Activated T-cell treated with anti-CD3 and anti-CD28 coated beads, Interleukin-2, amount 50 U/mL, for 72 hours (primary cell): ENCODE measurements around the gene RNF26. TPM values are rescaled to one million over a fixed set of nuclear protein-coding genes. Genes with fewer than 3 reads are reported as not detected.

Experiments used
- ATAC-seq, 2 donors: fragments of 150-1000 bp; cut with Tn5 transposase; replicated peaks in 1 of 2; 2 replicates each; pipeline ENCODE4 v1.10.0; 2021; ENCODE audit warnings: moderate library complexity in 2 of 2, mild to moderate bottlenecking in 1 of 2
- DNase-seq, 2 donors: peaks; one replicate each; pipeline ENCODE4 v3.0.0; 2021 to 2022; ENCODE audit warnings: mixed read lengths in 1 of 2
- H3K27ac Mint-ChIP-seq: one replicate; pipeline ENCODE4 v1.8.0; 2022; ENCODE audit warnings: mild to moderate bottlenecking, moderate library complexity, mixed read lengths
- H3K27me3 Mint-ChIP-seq: one replicate; pipeline ENCODE4 v1.8.0; 2022; ENCODE audit warnings: low read depth, mixed read lengths
- H3K36me3 Mint-ChIP-seq, 2 donors: one replicate each; pipeline ENCODE4 v1.8.0; 2022; ENCODE audit warnings: mixed read lengths in 2 of 2, mild to moderate bottlenecking in 1 of 2; ENCODE audit not compliant: insufficient read depth in 2 of 2
- H3K4me1 Mint-ChIP-seq: one replicate; pipeline ENCODE4 v1.8.0; 2022; ENCODE audit warnings: low read depth, mixed read lengths
- H3K4me3 Mint-ChIP-seq, 2 donors: one replicate each; pipeline ENCODE4 v1.8.0; 2022; ENCODE audit warnings: mild to moderate bottlenecking in 2 of 2, mixed read lengths in 2 of 2, moderate library complexity in 2 of 2
- H3K9me3 Mint-ChIP-seq, 2 donors: one replicate each; pipeline ENCODE4 v1.8.0; 2022; ENCODE audit warnings: mixed read lengths in 2 of 2
- total RNA-seq, 2 donors: library from RNA; stranded (reverse); gene quantifications; one replicate each; pipeline ENCODE4 v1.2.3, GENCODE V29; 2022

Gene RNF26
- total RNA-seq, 2 donors from 2014 or later = 32.5 to 38.9 TPM

- Mint-ChIP-seq H3K4me3 (peak overlapping the region; percentile 96 to 99), H3K27me3 (peaks cover 17% of the 10 kb centered on the region), H3K4me1 (peaks cover 64% of the 10 kb centered on the region), H3K9me3 (no peaks in the 10 kb centered on the region), H3K36me3 (peaks cover 2 to 8% of the 10 kb centered on the region in 2 donors), H3K27ac (peak overlapping the region; percentile 99)
- DNase-seq = no peak
- ATAC-seq = no peak
Measured at GRCh38 chr11:119335091-119335654, 846 bp downstream of the RNF26 start.

- Mint-ChIP-seq H3K36me3 (peaks cover 2 to 8% of the 10 kb centered on the region in 2 donors), H3K27ac (peak overlapping the region; percentile 99), H3K27me3 (peaks cover 15% of the 10 kb centered on the region), H3K9me3 (no peaks in the 10 kb centered on the region), H3K4me3 (peak overlapping the region; percentile 96 to 99), H3K4me1 (peaks cover 65% of the 10 kb centered on the region)
- ATAC-seq = no peak
- no peak for DNase-seq
Measured at GRCh38 chr11:119335655-119336543, 1.6 kb downstream of the RNF26 start.

GRCh38 chr11:119336744-119337469 lies 2.6 kb downstream of the RNF26 start:
- Mint-ChIP-seq H3K9me3 (no peaks in the 10 kb centered on the region), H3K4me1 (peaks cover 71% of the 10 kb centered on the region), H3K27ac (no peak overlapping the region), H3K36me3 (peaks cover 2 to 8% of the 10 kb centered on the region in 2 donors), H3K4me3 (peak overlapping the region; percentile 58 to 66), H3K27me3 (peaks cover 19% of the 10 kb centered on the region)
- ATAC-seq (no peak), DNase-seq (no peak)

GRCh38 chr11:119337581-119338317 lies 3.4 kb downstream of the RNF26 start:
- peaks cover 25% of the 10 kb centered on the region for H3K27me3 Mint-ChIP-seq
- peaks cover 2 to 8% of the 10 kb centered on the region in 2 donors for H3K36me3 Mint-ChIP-seq
- H3K4me1 Mint-ChIP-seq = peaks cover 68% of the 10 kb centered on the region
- H3K27ac Mint-ChIP-seq = no peak overlapping the region
- DNase-seq (no peak), ATAC-seq (no peak)
- H3K9me3 Mint-ChIP-seq = no peaks in the 10 kb centered on the region
- no peak overlapping the region for H3K4me3 Mint-ChIP-seq

- DNase-seq (peak; percentile 73 to 78), ATAC-seq (peak; percentile 29 to 42)
- Mint-ChIP-seq H3K27ac (no peak overlapping the region), H3K36me3 (peaks cover 2 to 8% of the 10 kb centered on the region in 2 donors), H3K9me3 (no peaks in the 10 kb centered on the region), H3K4me1 (peaks cover 61% of the 10 kb centered on the region), H3K27me3 (peaks cover 31% of the 10 kb centered on the region), H3K4me3 (peak overlapping the region; percentile 50 to 53)
Measured at GRCh38 chr11:119338318-119338890, 4.1 kb downstream of the RNF26 start.

- DNase-seq = no peak
- no peak for ATAC-seq
- H3K9me3 Mint-ChIP-seq = no peaks in the 10 kb centered on the region
- H3K36me3 Mint-ChIP-seq = peaks cover 2 to 8% of the 10 kb centered on the region in 2 donors
- no peak overlapping the region for H3K27ac Mint-ChIP-seq
- peak overlapping the region; percentile 71 to 75 for H3K4me3 Mint-ChIP-seq
- peaks cover 55% of the 10 kb centered on the region for H3K4me1 Mint-ChIP-seq
- H3K27me3 Mint-ChIP-seq = peaks cover 34% of the 10 kb centered on the region
Measured at GRCh38 chr11:119338965-119339588, 4.8 kb downstream of the RNF26 start.

GRCh38 chr11:119339589-119340334 lies 5.4 kb downstream of the RNF26 start:
- peak overlapping the region; percentile 71 to 75 for H3K4me3 Mint-ChIP-seq
- peaks cover 2 to 7% of the 10 kb centered on the region in 2 donors for H3K36me3 Mint-ChIP-seq
- H3K4me1 Mint-ChIP-seq = peaks cover 54% of the 10 kb centered on the region
- ATAC-seq (peak; percentile 52 to 53), DNase-seq (peak; percentile 63 to 67)
- no peak overlapping the region for H3K27ac Mint-ChIP-seq
- no peaks in the 10 kb centered on the region for H3K9me3 Mint-ChIP-seq
- peaks cover 34% of the 10 kb centered on the region for H3K27me3 Mint-ChIP-seq

- peak within 1 kb of the TSS; percentile 27 to 36 for H3K4me3 Mint-ChIP-seq
- H3K27me3 Mint-ChIP-seq = peaks cover 34% of the 10 kb centered on the region
- H3K9me3 Mint-ChIP-seq = no peaks in the 10 kb centered on the region
- peaks cover 46% of the 10 kb centered on the region for H3K4me1 Mint-ChIP-seq
- peak in 1 of 2 donors; percentile 16 for ATAC-seq
- no peak for DNase-seq
- peaks cover 2 to 4% of the 10 kb centered on the region in 2 donors for H3K36me3 Mint-ChIP-seq
- no peak within 1 kb of the TSS for H3K27ac Mint-ChIP-seq
Measured at GRCh38 chr11:119340335-119341221, 6.3 kb downstream of the RNF26 start, which contains the start of gene C1QTNF5. TSS of gene C1QTNF5 (minus strand) at chr11:119340883. CDS start at chr11:119340397, 486 bp downstream.

- no peak for ATAC-seq
- no peak overlapping the region for H3K27ac Mint-ChIP-seq
- peaks cover 34% of the 10 kb centered on the region for H3K27me3 Mint-ChIP-seq
- H3K4me3 Mint-ChIP-seq = peak overlapping the region in 1 of 2 donors; percentile 36
- peaks cover 38% of the 10 kb centered on the region for H3K4me1 Mint-ChIP-seq
- DNase-seq = no peak
- H3K9me3 Mint-ChIP-seq = no peaks in the 10 kb centered on the region
- peaks cover 2 to 4% of the 10 kb centered on the region in 2 donors for H3K36me3 Mint-ChIP-seq
Measured at GRCh38 chr11:119341222-119342022, 7.1 kb downstream of the RNF26 start.

- H3K4me1 Mint-ChIP-seq = peaks cover 33% of the 10 kb centered on the region
- no peak for DNase-seq
- H3K4me3 Mint-ChIP-seq = no peak overlapping the region
- no peak for ATAC-seq
- H3K27ac Mint-ChIP-seq = no peak overlapping the region
- peaks cover 36% of the 10 kb centered on the region for H3K27me3 Mint-ChIP-seq
- H3K9me3 Mint-ChIP-seq = no peaks in the 10 kb centered on the region
- peaks cover 0 to 2% of the 10 kb centered on the region in 2 donors for H3K36me3 Mint-ChIP-seq
Measured at GRCh38 chr11:119342023-119342300, 7.6 kb downstream of the RNF26 start.
